Gastrocnemius medialis (tissue), 4 donors: ENCODE data around the gene CHST8. TPM values are rescaled to one million over a fixed set of nuclear protein-coding genes. Genes with fewer than 3 reads are reported as not detected.

ENCODE experiments used
- ATAC-seq, 2 donors: fragments of 150-250 bp; one replicate each; pipeline ENCODE4 v1.9.1; 2016
- DNase-seq, 2 donors: peaks; one replicate each; pipeline ENCODE4 v3.0.0-alpha.2; 2019
- H3K27ac ChIP-seq, 4 donors: fragments of 200-600 bp; sonication (generic); 1 replicate in 1 of 4; 2 replicates in 3 of 4; pipeline ENCODE4 v1.5.1; 2016 to 2018; ENCODE audit warnings: mild to moderate bottlenecking in 2 of 4, moderate library complexity in 1 of 4
- H3K27me3 ChIP-seq, 3 donors: fragments of 200-600 bp; sonication (generic) in 2 of 3; 1 replicate in 1 of 3; 2 replicates in 2 of 3; pipeline versions ENCODE4 v1.5.1 to v1.6.0; 2016 to 2019; ENCODE audit warnings: mild to moderate bottlenecking in 1 of 3, moderate library complexity in 1 of 3
- H3K36me3 ChIP-seq, 2 donors: fragments of 200-600 bp; sonication (generic) in 1 of 2; one replicate each; pipeline ENCODE4 v1.5.1; 2017 to 2018
- H3K4me1 ChIP-seq, 2 donors: fragments of 200-600 bp; sonication (generic) in 1 of 2; one replicate each; pipeline ENCODE4 v1.5.1; 2016 to 2017; ENCODE audit warnings: mild to moderate bottlenecking in 2 of 2
- H3K4me3 ChIP-seq, 4 donors: fragments of 200-600 bp; sonication (generic) in 3 of 4; 1 replicate in 1 of 4; 2 replicates in 3 of 4; pipeline ENCODE4 v1.5.1; 2016 to 2019; ENCODE audit warnings: mild to moderate bottlenecking in 2 of 4
- H3K9me3 ChIP-seq, 3 donors: fragments of 200-600 bp; sonication (generic) in 2 of 3; 1 replicate in 1 of 3; 2 replicates in 2 of 3; pipeline ENCODE4 v1.5.1; 2016 to 2019
- CTCF ChIP-seq, 5 experiments: fragments of 450-650 bp in 3 of 5; fragments of 200-600 bp in 2 of 5; sonication (generic) in 2 of 5; IDR thresholded peaks in 4 of 5; conservative IDR thresholded peaks in 1 of 5; 1 replicate in 4 of 5; 2 replicates in 1 of 5; pipeline ENCODE4 v1.5.1; 2016 to 2019; ENCODE audit warnings: antibody characterized with exemption in 5 of 5, mild to moderate bottlenecking in 3 of 5, moderate library complexity in 3 of 5
- POLR2A ChIP-seq, 2 donors: fragments of 450-650 bp; IDR thresholded peaks; one replicate each; pipeline ENCODE4 v1.6.1; 2017; ENCODE audit warnings: antibody characterized with exemption in 2 of 2, mild to moderate bottlenecking in 2 of 2, moderate library complexity in 2 of 2
- in situ Hi-C, 4 donors: fragments of 200-750 bp; cut with MboI; loops; one replicate each; pipeline versions ENCODE4 v1.15.0 to v1.8.0; 2017; ENCODE audit warnings: low sequenced_read_pairs in 4 of 4
- intact Hi-C: fragments of 100-400 bp; cut with DNase I; formaldehyde crosslinking; loops from one replicate; pipeline ENCODE4 v1.15.1; 2023; ENCODE audit warnings: low total_unique reads
- total RNA-seq, 4 donors: library from RNA; depleted of rRNA; stranded (reverse); fragments of >200 nt; gene quantifications; one replicate each; pipeline versions ENCODE4 v1.1.0 to v1.2.3, GENCODE V29; 2016

The CHST8 gene
- total RNA-seq, 4 donors from 2014 or later: 0.29 to 0.46 TPM; not detected in 2

DNA sequence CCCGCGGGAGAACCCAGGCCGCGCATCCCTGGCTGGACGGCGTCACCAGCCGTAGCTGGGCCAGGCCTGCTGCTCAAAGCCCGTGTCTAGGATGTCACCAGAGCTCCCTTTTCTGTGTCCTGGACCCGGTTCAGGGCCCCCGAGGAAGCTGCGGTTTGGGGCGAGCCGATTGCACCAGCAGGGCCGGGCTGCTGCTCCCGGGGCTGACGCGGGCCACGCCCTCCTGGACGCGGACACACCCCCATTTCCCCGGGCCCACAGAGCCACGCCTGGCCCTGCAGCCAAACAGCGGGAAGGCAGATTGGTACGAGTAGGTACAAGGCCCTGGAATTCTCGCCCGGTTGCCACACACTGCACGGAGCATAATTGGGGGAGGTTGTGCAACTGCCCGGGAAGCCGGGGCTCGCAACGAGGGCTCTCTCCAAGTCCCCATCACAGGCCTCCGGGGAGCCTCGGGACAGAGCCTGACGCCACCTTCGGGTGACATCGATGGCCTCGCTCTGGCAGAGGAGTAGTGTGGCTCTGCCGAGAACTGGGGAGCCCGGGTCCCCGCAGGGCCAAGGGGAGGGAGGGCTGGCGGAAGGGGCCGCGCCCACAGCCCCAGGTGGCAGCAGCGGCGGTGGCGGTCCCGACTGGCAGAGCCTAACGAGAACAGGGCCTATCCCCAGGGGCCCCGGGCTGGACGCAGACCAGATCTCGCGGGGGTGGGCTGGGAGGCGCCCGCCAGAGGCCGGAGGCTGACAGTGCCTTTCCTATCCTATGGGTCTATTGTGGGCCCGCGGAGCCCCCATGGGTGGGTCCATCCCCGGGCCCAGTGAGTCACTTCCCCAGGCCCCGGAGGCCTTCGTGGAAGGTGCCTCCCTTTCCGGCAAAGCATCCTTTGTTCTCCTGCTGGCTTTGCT, 198.4 kb downstream of the CHST8 start:
- in situ Hi-C loops: no loop called here
- Histone ChIP-seq H3K4me1 (peaks cover 0 to 4% of the 10 kb centered on the region in 2 donors), H3K36me3 (no peaks in the 10 kb centered on the region), H3K4me3 (peak overlapping the region; percentile 28 to 52 (median 48)), H3K27me3 (peaks cover 0 to 6% (median 3%) of the 10 kb centered on the region in 3 donors), H3K27ac (peak overlapping the region; percentile 62 to 70 (median 64)), H3K9me3 (no peaks in the 10 kb centered on the region)
- TF ChIP-seq POLR2A (IDR thresholded peaks at IDR 0.05): no peak
- no peak for TF ChIP-seq CTCF (IDR thresholded peaks at IDR 0.05 in 4 of 5, conservative IDR thresholded peaks at IDR 0.05 in 1 of 5)
- intact Hi-C loops: no loop called here
- DNase-seq: peak; percentile 38 to 48
- ATAC-seq: peak; percentile 58 to 62

- intact Hi-C loops: no loop called here
- peaks cover 0 to 6% (median 3%) of the 10 kb centered on the region in 3 donors for H3K27me3 ChIP-seq
- H3K9me3 ChIP-seq: no peaks in the 10 kb centered on the region
- in situ Hi-C loops: no loop called here
- no peak overlapping the region for H3K27ac ChIP-seq
- TF ChIP-seq CTCF (IDR thresholded peaks at IDR 0.05 in 4 of 5, conservative IDR thresholded peaks at IDR 0.05 in 1 of 5): no peak
- TF ChIP-seq POLR2A (IDR thresholded peaks at IDR 0.05): no peak
- no peak for ATAC-seq
- no peak for DNase-seq
- no peak overlapping the region for H3K4me3 ChIP-seq
- peaks cover 0 to 4% of the 10 kb centered on the region in 2 donors for H3K4me1 ChIP-seq
- H3K36me3 ChIP-seq: no peaks in the 10 kb centered on the region
These were observed 200.1 kb downstream of the CHST8 start for GRCh38 chr19:33821871-33822270.

Other genes starting within 250 kb of the CHST8 start
- 10 to 100 TPM; 44.2 to 50.1 (median 46.1) TPM for gene CEBPG, start 248.2 kb upstream of the CHST8 start, total RNA-seq
- gene PEPD, start 100.2 kb upstream of the CHST8 start, total RNA-seq: 10 to 100 TPM; 33.9 to 57.0 (median 45.0) TPM
- gene KCTD15, start 174.9 kb downstream of the CHST8 start, total RNA-seq: 10 to 100 TPM in 1 of 4 donors, 1 to 10 TPM in 3; 1.9 to 14.8 (median 5.8) TPM